Skin of body (tissue), 2 donors: ENCODE data around the gene LGALS7B. TPM values are rescaled to one million over a fixed set of nuclear protein-coding genes. Genes with fewer than 3 reads are reported as not detected.
"Not testable (repeated sequence)": the region's sequence is repeated elsewhere in the genome, so short reads cannot be mapped to it uniquely, and the experiment has no call there.

Source experiments
- DNase-seq: peaks from one replicate; lab custom pipeline; 2025; lab: John Stamatoyannopoulos, UW
- total RNA-seq: library from RNA; depleted of rRNA; stranded (reverse); fragments of >200 nt; gene quantifications from one replicate; pipeline ENCODE4 v1.2.3, GENCODE V29; 2014

The LGALS7B gene
- total RNA-seq, 1 donor from 2014 or later, result 285 TPM

GRCh38 chr19:38793671-38794070 is 4.7 kb downstream of the LGALS7B start:
- no peak for DNase-seq

GRCh38 chr19:38795549-38795948 is 6.5 kb downstream of the LGALS7B start:
- DNase-seq, result no peak

GRCh38 chr19:38796154-38796553 is 7.2 kb downstream of the LGALS7B start:
- no peak for DNase-seq

GRCh38 chr19:38797781-38798180 is 8.8 kb downstream of the LGALS7B start:
- DNase-seq, result not testable (repeated sequence)

- no peak for DNase-seq
These were observed 10.1 kb downstream of the LGALS7B start for GRCh38 chr19:38799104-38799503.

- DNase-seq, result no peak
These were observed 11.8 kb downstream of the LGALS7B start for GRCh38 chr19:38800577-38801347.

GRCh38 chr19:38801359-38802095 is 12.5 kb downstream of the LGALS7B start:
- DNase-seq, result no peak

- no peak for DNase-seq
These were observed 14.5 kb downstream of the LGALS7B start for GRCh38 chr19:38803543-38803942.

GRCh38 chr19:38805180-38805579 is 16.2 kb downstream of the LGALS7B start:
- DNase-seq, result no peak

- DNase-seq, result no peak
These were observed 17.4 kb downstream of the LGALS7B start for GRCh38 chr19:38806371-38806770.

GRCh38 chr19:38807374-38808098 is 18.5 kb downstream of the LGALS7B start:
- not testable (repeated sequence) for DNase-seq

- DNase-seq, result no peak
These were observed 19.7 kb downstream of the LGALS7B start for GRCh38 chr19:38808741-38809140.

GRCh38 chr19:38809592-38810252 is 20.7 kb downstream of the LGALS7B start:
- no peak for DNase-seq

- no peak for DNase-seq
These were observed 23.2 kb downstream of the LGALS7B start for GRCh38 chr19:38812009-38812840.

GRCh38 chr19:38812841-38813320 is 23.9 kb downstream of the LGALS7B start, which contains the start of gene LGALS4:
LGALS4 (minus strand) TSS chr19:38812945; CDS start chr19:38812886, 59 bp downstream.
- DNase-seq, result no peak

GRCh38 chr19:38813323-38813722 is 24.3 kb downstream of the LGALS7B start:
- no peak for DNase-seq

GRCh38 chr19:38813932-38814331 is 24.9 kb downstream of the LGALS7B start:
- DNase-seq, result not testable (repeated sequence)

GRCh38 chr19:38815059-38816001 is 26.3 kb downstream of the LGALS7B start:
- no peak for DNase-seq

GRCh38 chr19:38816131-38816750 is 27.2 kb downstream of the LGALS7B start:
- no peak for DNase-seq
